IMR-90 (cell line): Measurements from ENCODE around the gene S100B. TPM values are rescaled to one million over a fixed set of nuclear protein-coding genes. Genes with fewer than 3 reads are reported as not detected.

Experiments
- ATAC-seq: fragments of 200-7000 bp; cut with Tn5 transposase; 2 replicates; pipeline ENCODE4 v1.9.1; 2020; ENCODE audit warnings: low read depth, mild to moderate bottlenecking, moderate library complexity
- BruUV-seq: library from RNA; stranded (reverse); fragments of 400-500 nt; replicated peaks from 2 replicates; lab custom pipeline; 2021; lab: Mats Ljungman, UMichigan
- CTCF ChIA-PET: fragments of 300-600 bp; formaldehyde crosslinking; extraction: SDS; loops from one replicate; lab custom pipeline; 2021; ENCODE audit warnings: antibody characterized with exemption; lab: Yijun Ruan, JAX
- POLR2A ChIA-PET: fragments of 300-600 bp; sonication (Branson Sonifier 250); formaldehyde crosslinking; loops from one replicate; lab custom pipeline; 2022; ENCODE audit warnings: antibody characterized with exemption; ENCODE audit not compliant: unreplicated experiment; lab: Charles Lee
- DNase-seq: peaks from one replicate; pipeline ENCODE4 v3.0.0; 2013
- H2AFZ ChIP-seq: replicated peaks from 2 replicates; pipeline ENCODE3; 2013; ENCODE audit warnings: low read length, mild to moderate bottlenecking; ENCODE audit not compliant: poor library complexity
- H2AK5ac ChIP-seq: 2 replicates; pipeline ENCODE4 v1.6.1; 2013; ENCODE audit warnings: low read depth, low read length, inconsistent platforms
- H2AK9ac ChIP-seq: replicated peaks from 2 replicates; pipeline ENCODE3; 2013; ENCODE audit warnings: mild to moderate bottlenecking, low read depth, low read length, moderate library complexity; ENCODE audit not compliant: poor library complexity
- H2BK120ac ChIP-seq: 2 replicates; pipeline ENCODE4 v1.6.1; 2013; ENCODE audit warnings: low read depth, low read length, inconsistent platforms
- H2BK15ac ChIP-seq: 3 replicates; pipeline ENCODE4 v1.6.1; 2013; ENCODE audit warnings: low read depth, low read length, inconsistent platforms
- H2BK20ac ChIP-seq: 2 replicates; pipeline ENCODE4 v1.6.1; 2013; ENCODE audit warnings: low read depth, mild to moderate bottlenecking, inconsistent platforms, low read length, moderate library complexity
- H2BK5ac ChIP-seq: 2 replicates; pipeline ENCODE4 v1.6.1; 2013; ENCODE audit warnings: mild to moderate bottlenecking, low read depth, low read length, inconsistent platforms; ENCODE audit not compliant: poor library complexity, severe bottlenecking
- H3K14ac ChIP-seq: replicated peaks from 2 replicates; pipeline ENCODE4 v1.6.1; 2013; ENCODE audit warnings: low read depth, low read length, inconsistent platforms
- H3K18ac ChIP-seq: 2 replicates; pipeline ENCODE4 v1.6.1; 2013; ENCODE audit warnings: low read depth, low read length, control low read depth
- H3K23ac ChIP-seq: 2 replicates; pipeline ENCODE4 v1.6.1; 2013; ENCODE audit warnings: low read depth, low read length, inconsistent platforms
- H3K27ac ChIP-seq: 2 replicates; pipeline ENCODE4 v1.5.1; 2013; ENCODE audit warnings: mild to moderate bottlenecking, control low read depth, low read length; ENCODE audit not compliant: insufficient read depth
- H3K27me3 ChIP-seq: 2 replicates; pipeline ENCODE4 v1.6.1; 2013; ENCODE audit warnings: low read length; ENCODE audit not compliant: control insufficient read depth, insufficient read depth
- H3K36me3 ChIP-seq: 2 replicates; pipeline ENCODE4 v1.6.1; 2013; ENCODE audit warnings: low read length, mixed read lengths; ENCODE audit not compliant: control insufficient read depth, insufficient read depth
- H3K4ac ChIP-seq: 2 replicates; pipeline ENCODE4 v1.6.1; 2013; ENCODE audit warnings: low read depth, low read length, inconsistent platforms
- H3K4me1 ChIP-seq: 2 replicates; pipeline ENCODE4 v1.6.1; 2013; ENCODE audit warnings: low read length, mixed read lengths; ENCODE audit not compliant: control insufficient read depth, insufficient read depth
- H3K4me2 ChIP-seq: 2 replicates; pipeline ENCODE4 v1.6.1; 2013; ENCODE audit warnings: low read depth, mild to moderate bottlenecking, control low read depth, low read length, moderate library complexity
- H3K4me3 ChIP-seq: 2 replicates; pipeline ENCODE4 v1.5.1; 2013; ENCODE audit warnings: low read depth, mild to moderate bottlenecking, control low read depth, low read length, moderate library complexity; ENCODE audit not compliant: insufficient read depth
- H3K56ac ChIP-seq: 2 replicates; pipeline ENCODE4 v1.6.1; 2013; ENCODE audit warnings: low read length, inconsistent platforms; ENCODE audit not compliant: insufficient read depth; ENCODE audit errors: extremely low read depth
- H3K79me1 ChIP-seq, 2 experiments: 2 replicates each; pipeline ENCODE4 v1.6.1; 2013; ENCODE audit warnings: low read length in 2 of 2, inconsistent platforms in 1 of 2, low read depth in 1 of 2
- H3K9ac ChIP-seq: 2 replicates; pipeline ENCODE4 v1.6.1; 2013; ENCODE audit warnings: low read depth, low read length, control low read depth
- H3K9me1 ChIP-seq: 2 replicates; pipeline ENCODE4 v1.6.1; 2013; ENCODE audit warnings: low read length, inconsistent platforms; ENCODE audit not compliant: insufficient read depth
- H3K9me3 ChIP-seq: 2 replicates; pipeline ENCODE4 v1.6.1; 2013; ENCODE audit warnings: low read length; ENCODE audit not compliant: control insufficient read depth, insufficient read depth
- H4K20me1 ChIP-seq: 2 replicates; pipeline ENCODE4 v1.6.1; 2013; ENCODE audit warnings: low read length, inconsistent platforms; ENCODE audit not compliant: insufficient read depth
- H4K5ac ChIP-seq: 2 replicates; pipeline ENCODE4 v1.6.1; 2013; ENCODE audit warnings: mild to moderate bottlenecking, low read depth, low read length, control low read depth
- H4K8ac ChIP-seq, 2 experiments: 2 replicates each; pipeline ENCODE4 v1.6.1; 2013; ENCODE audit warnings: low read depth in 2 of 2, low read length in 2 of 2, control low read depth in 1 of 2, inconsistent platforms in 1 of 2
- H4K91ac ChIP-seq: 2 replicates; pipeline ENCODE4 v1.6.1; 2013; ENCODE audit warnings: low read depth, low read length, inconsistent platforms; ENCODE audit not compliant: insufficient read depth
- CEBPB ChIP-seq: IDR thresholded peaks from 2 replicates; pipeline ENCODE4 v1.6.1; 2012; ENCODE audit warnings: low read depth, low read length, improper control_type of control experiment
- RCOR1 ChIP-seq: IDR thresholded peaks from 2 replicates; pipeline ENCODE4 v1.6.1; 2012; ENCODE audit warnings: mild to moderate bottlenecking, low read length, improper control_type of control experiment; ENCODE audit not compliant: insufficient replicate concordance
- WGBS, 2 experiments: methylation state at CpG; one replicate each; pipeline versions ENCODE4 v1.1.5 to v1.1.7; 2013; ENCODE audit warnings: missing lambda C conversion rate in 2 of 2; ENCODE audit not compliant: insufficient read length in 1 of 2; ENCODE audit errors: extremely low coverage in 2 of 2; 5-methylcytosine and 5-hydroxymethylcytosine counted together
- dilution Hi-C: fragments of 300-500 bp; cut with HindIII; formaldehyde crosslinking; loops from one replicate; pipeline ENCODE4 v1.14.3; 2018; ENCODE audit warnings: low sequenced_read_pairs; ENCODE audit not compliant: unreplicated experiment
- in situ Hi-C: fragments of 300-500 bp; cut with MboI; formaldehyde crosslinking; loops from 3 replicates; pipeline ENCODE4 v1.14.3; 2019; ENCODE audit warnings: low sequenced_read_pairs, inconsistent platforms, mixed read lengths
- intact Hi-C: fragments of 100-400 bp; cut with micrococcal nuclease; formaldehyde crosslinking; loops from 2 replicates; pipeline ENCODE4 v1.10.0; 2022
- polyA plus RNA-seq, 3 experiments: library from polyadenylated mRNA; depleted of rRNA; stranded (reverse); fragments of >200 nt; gene quantifications; 2 replicates each; pipeline ENCODE4 v1.2.3, GENCODE V29; 2012; ENCODE audit warnings: low replicate concordance in 1 of 3
- total RNA-seq: library from RNA; depleted of rRNA; stranded (reverse); fragments of >200 nt; gene quantifications from 2 replicates; pipeline ENCODE4 v1.2.3, GENCODE V29; 2012

The S100B gene
- total and polyA plus RNA-seq, 2 of the 4 experiments (the other 2 are of a cell fraction), result 0.18 to 0.26 TPM

- Histone ChIP-seq H3K56ac (no peak overlapping the region), H2AFZ (no peak overlapping the region), H2BK15ac (no peak overlapping the region), H3K14ac (no peak overlapping the region), H4K5ac (no peak overlapping the region), H3K18ac (no peak overlapping the region), H4K8ac (no peak overlapping the region), H3K4ac (no peak overlapping the region), H3K79me1 (no peaks in the 10 kb centered on the region), H3K9me3 (peaks cover 6% of the 10 kb centered on the region), H2BK5ac (no peak overlapping the region), H4K20me1 (no peaks in the 10 kb centered on the region; the same call in 1 of the 2 replicates), H3K27me3 (no peaks in the 10 kb centered on the region; the same call in 1 of the 2 replicates), H3K4me3 (no peak overlapping the region), H2BK20ac (no peak overlapping the region), H3K4me1 (peaks cover 1% of the 10 kb centered on the region; the same call in 1 of the 2 replicates), H2AK9ac (no peak overlapping the region), H3K27ac (no peak overlapping the region), H4K91ac (no peak overlapping the region), H3K36me3 (no peaks in the 10 kb centered on the region), H3K9me1 (no peaks in the 10 kb centered on the region), H3K4me2 (no peak overlapping the region), H2AK5ac (no peak overlapping the region), H2BK120ac (no peak overlapping the region), H3K9ac (no peak overlapping the region), H3K23ac (no peak overlapping the region)
- BruUV-seq, result no TSS peak
- TF ChIP-seq CEBPB (peak; percentile 32; the same call in 1 of the 2 replicates), RCOR1 (no peak)
- WGBS, 2 experiments, result no CpG with 5 or more reads among the region's 6 CpGs
- no peak for ATAC-seq
- ChIA-PET CTCF (no interaction called here), POLR2A (interaction anchor here (1.2 kb wide), 1 partner anchor 18 kb away, joined by 3 read pairs; the partner anchor contains the start of gene PRMT2)
- in situ Hi-C loops (no loop called here), intact Hi-C loops (no loop called here), dilution Hi-C loops (no loop called here)
- peak; percentile 60 for DNase-seq
Observed at GRCh38 chr21:46617267-46618051, 12.6 kb upstream of the S100B start.
